Activated naive CD4-positive, alpha-beta T cell treated with anti-CD3 and anti-CD28 coated beads, Interleukin-2, amount 10 ng/mL, durations not matched to agents 7 days and 5 days (primary cell): ENCODE measurements around the gene GSDME.
"Not testable (repeated sequence)": the region's sequence is repeated elsewhere in the genome, so short reads cannot be mapped to it uniquely, and the experiment has no call there.

ENCODE experiments used
- CTCF ChIA-PET: fragments of 350-600 bp; sonication (Branson Sonifier 250); formaldehyde crosslinking; loops from one replicate; lab custom pipeline; 2021; ENCODE audit warnings: antibody characterized with exemption; lab: Charles Lee
- DNase-seq: peaks from one replicate; pipeline ENCODE4 v3.0.0-alpha.2; 2020
- H3K27ac Mint-ChIP-seq: one replicate; pipeline ENCODE4 v1.8.0; 2021; ENCODE audit warnings: mild to moderate bottlenecking, moderate library complexity, mixed read lengths
- H3K27me3 Mint-ChIP-seq: one replicate; pipeline ENCODE4 v1.8.0; 2021; ENCODE audit warnings: mild to moderate bottlenecking, mixed read lengths
- H3K36me3 Mint-ChIP-seq: one replicate; pipeline ENCODE4 v1.8.0; 2021; ENCODE audit warnings: mixed read lengths
- H3K4me1 Mint-ChIP-seq: one replicate; pipeline ENCODE4 v1.8.0; 2021; ENCODE audit warnings: mixed read lengths
- H3K4me3 Mint-ChIP-seq: one replicate; pipeline ENCODE4 v1.8.0; 2021; ENCODE audit warnings: mild to moderate bottlenecking, moderate library complexity, mixed read lengths
- H3K9me3 Mint-ChIP-seq: one replicate; pipeline ENCODE4 v1.8.0; 2021; ENCODE audit warnings: mixed read lengths

Gene GSDME

GRCh38 chr7:24757353-24758275, at the start of gene GSDME:
Gene GSDME, minus strand, starts transcription at chr7:24757464. Its CDS starts 7,690 bp downstream, at chr7:24749774.
- no peak within 1 kb of the TSS for H3K27ac Mint-ChIP-seq
- CTCF ChIA-PET, result interaction anchor here (1.1 kb wide), 1 partner anchor 222 kb away, joined by 3 read pairs; the partner anchor contains the start of gene OSBPL3
- peaks cover 64% of the 10 kb centered on the region for H3K27me3 Mint-ChIP-seq
- peaks cover 26% of the 10 kb centered on the region for H3K4me1 Mint-ChIP-seq
- no peaks in the 10 kb centered on the region for H3K9me3 Mint-ChIP-seq
- no peak for DNase-seq
- H3K4me3 Mint-ChIP-seq, result peak within 1 kb of the TSS; percentile 86
- H3K36me3 Mint-ChIP-seq, result no peaks in the 10 kb centered on the region

- no peak overlapping the region for H3K4me3 Mint-ChIP-seq
- H3K4me1 Mint-ChIP-seq, result peaks cover 13% of the 10 kb centered on the region
- H3K27ac Mint-ChIP-seq, result no peak overlapping the region
- H3K9me3 Mint-ChIP-seq, result peaks cover 4% of the 10 kb centered on the region
- no peaks in the 10 kb centered on the region for H3K27me3 Mint-ChIP-seq
- no peak for DNase-seq
- peaks cover 53% of the 10 kb centered on the region for H3K36me3 Mint-ChIP-seq
- CTCF ChIA-PET, result interaction anchor here (1.3 to 1.5 kb wide), 2 partner anchors 10 to 291 kb away, joined by 3 to 8 read pairs; no protein-coding TSS in a partner anchor
These were observed 45.0 kb upstream of the GSDME start for GRCh38 chr7:24802300-24802699.

GRCh38 chr7:24801883-24802282, 44.6 kb upstream of the GSDME start:
- Mint-ChIP-seq H3K27me3 (no peaks in the 10 kb centered on the region), H3K4me3 (no peak overlapping the region), H3K9me3 (peaks cover 4% of the 10 kb centered on the region), H3K36me3 (peaks cover 56% of the 10 kb centered on the region), H3K4me1 (peaks cover 13% of the 10 kb centered on the region), H3K27ac (no peak overlapping the region)
- CTCF ChIA-PET, result interaction anchor here (1.3 to 1.5 kb wide), 2 partner anchors 11 to 291 kb away, joined by 3 to 8 read pairs; no protein-coding TSS in a partner anchor
- no peak for DNase-seq

GRCh38 chr7:24800667-24801066, 43.4 kb upstream of the GSDME start:
- peak overlapping the region; percentile 63 for H3K27ac Mint-ChIP-seq
- H3K4me3 Mint-ChIP-seq, result no peak overlapping the region
- DNase-seq, result no peak
- peaks cover 56% of the 10 kb centered on the region for H3K36me3 Mint-ChIP-seq
- peaks cover 4% of the 10 kb centered on the region for H3K9me3 Mint-ChIP-seq
- no peaks in the 10 kb centered on the region for H3K27me3 Mint-ChIP-seq
- CTCF ChIA-PET, result interaction anchor here (0.6 to 2.5 kb wide), 3 partner anchors 11 to 292 kb away, joined by 3 to 8 read pairs (median 3); no protein-coding TSS in a partner anchor
- peaks cover 14% of the 10 kb centered on the region for H3K4me1 Mint-ChIP-seq

GRCh38 chr7:24800073-24800472, 42.8 kb upstream of the GSDME start:
- peaks cover 15% of the 10 kb centered on the region for H3K4me1 Mint-ChIP-seq
- no peak overlapping the region for H3K27ac Mint-ChIP-seq

GRCh38 chr7:24799506-24799905, 42.2 kb upstream of the GSDME start:
- DNase-seq, result no peak
- no peaks in the 10 kb centered on the region for H3K27me3 Mint-ChIP-seq
- H3K9me3 Mint-ChIP-seq, result peaks cover 4% of the 10 kb centered on the region
- H3K4me1 Mint-ChIP-seq, result peaks cover 21% of the 10 kb centered on the region
- CTCF ChIA-PET, result interaction anchor here (2.5 kb wide), 1 partner anchor 13 kb away, joined by 8 read pairs; no protein-coding TSS in a partner anchor
- no peak overlapping the region for H3K4me3 Mint-ChIP-seq
- H3K27ac Mint-ChIP-seq, result no peak overlapping the region
- H3K36me3 Mint-ChIP-seq, result peaks cover 63% of the 10 kb centered on the region

More at GRCh38 chr7:24800073-24800472, 42.8 kb upstream of the GSDME start:
- H3K36me3 Mint-ChIP-seq, result peaks cover 60% of the 10 kb centered on the region
- H3K27me3 Mint-ChIP-seq, result no peaks in the 10 kb centered on the region
- H3K4me3 Mint-ChIP-seq, result no peak overlapping the region
- H3K9me3 Mint-ChIP-seq, result peaks cover 4% of the 10 kb centered on the region
- no peak for DNase-seq
- CTCF ChIA-PET, result interaction anchor here (2.5 kb wide), 1 partner anchor 12 kb away, joined by 8 read pairs; no protein-coding TSS in a partner anchor

GRCh38 chr7:24798261-24798660, 41.0 kb upstream of the GSDME start:
- Mint-ChIP-seq H3K4me1 (peaks cover 29% of the 10 kb centered on the region), H3K4me3 (no peak overlapping the region), H3K27ac (no peak overlapping the region), H3K27me3 (no peaks in the 10 kb centered on the region), H3K36me3 (peaks cover 55% of the 10 kb centered on the region), H3K9me3 (peaks cover 4% of the 10 kb centered on the region)
- CTCF ChIA-PET, result no interaction called here
- DNase-seq, result no peak

GRCh38 chr7:24797270-24797669, 40.0 kb upstream of the GSDME start:
- DNase-seq, result no peak
- H3K9me3 Mint-ChIP-seq, result peaks cover 4% of the 10 kb centered on the region
- no peak overlapping the region for H3K27ac Mint-ChIP-seq
- CTCF ChIA-PET, result no interaction called here
- no peaks in the 10 kb centered on the region for H3K27me3 Mint-ChIP-seq
- H3K4me3 Mint-ChIP-seq, result no peak overlapping the region
- peaks cover 29% of the 10 kb centered on the region for H3K4me1 Mint-ChIP-seq
- H3K36me3 Mint-ChIP-seq, result peaks cover 50% of the 10 kb centered on the region

- H3K9me3 Mint-ChIP-seq, result no peaks in the 10 kb centered on the region
- H3K27ac Mint-ChIP-seq, result no peak overlapping the region
- no peaks in the 10 kb centered on the region for H3K27me3 Mint-ChIP-seq
- H3K36me3 Mint-ChIP-seq, result peaks cover 34% of the 10 kb centered on the region
- no peak overlapping the region for H3K4me3 Mint-ChIP-seq
- H3K4me1 Mint-ChIP-seq, result peaks cover 17% of the 10 kb centered on the region
- CTCF ChIA-PET, result no interaction called here
- DNase-seq, result no peak
These were observed 38.1 kb upstream of the GSDME start for GRCh38 chr7:24795407-24795767.

GRCh38 chr7:24794751-24795406, 37.6 kb upstream of the GSDME start:
- H3K27me3 Mint-ChIP-seq, H3K9me3 Mint-ChIP-seq, H3K4me3 Mint-ChIP-seq, DNase-seq: not testable (repeated sequence)
- H3K4me1 Mint-ChIP-seq, result peaks cover 16% of the 10 kb centered on the region
- CTCF ChIA-PET, result interaction anchor here (1.0 kb wide), 1 partner anchor 17 kb away, joined by 3 read pairs; no protein-coding TSS in a partner anchor
- peaks cover 34% of the 10 kb centered on the region for H3K36me3 Mint-ChIP-seq
- peak overlapping the region; percentile 21 for H3K27ac Mint-ChIP-seq

- CTCF ChIA-PET, result interaction anchor here (1.0 kb wide), 1 partner anchor 18 kb away, joined by 3 read pairs; no protein-coding TSS in a partner anchor
- H3K4me1 Mint-ChIP-seq, result peaks cover 16% of the 10 kb centered on the region
- DNase-seq, result no peak
- H3K36me3 Mint-ChIP-seq, result peaks cover 31% of the 10 kb centered on the region
- no peaks in the 10 kb centered on the region for H3K27me3 Mint-ChIP-seq
- peak overlapping the region; percentile 21 for H3K27ac Mint-ChIP-seq
- no peak overlapping the region for H3K4me3 Mint-ChIP-seq
- H3K9me3 Mint-ChIP-seq, result peaks cover 2% of the 10 kb centered on the region
These were observed 36.9 kb upstream of the GSDME start for GRCh38 chr7:24793982-24794648.

- peaks cover 2% of the 10 kb centered on the region for H3K9me3 Mint-ChIP-seq
- peaks cover 4% of the 10 kb centered on the region for H3K4me1 Mint-ChIP-seq
- no peaks in the 10 kb centered on the region for H3K27me3 Mint-ChIP-seq
- CTCF ChIA-PET, result interaction anchor here (0.7 kb wide), 1 partner anchor 58 kb away, joined by 3 read pairs; no protein-coding TSS in a partner anchor
- H3K36me3 Mint-ChIP-seq, result peaks cover 6% of the 10 kb centered on the region
- DNase-seq, result no peak
- H3K27ac Mint-ChIP-seq, result no peak overlapping the region
- H3K4me3 Mint-ChIP-seq, result no peak overlapping the region
These were observed 31.8 kb upstream of the GSDME start for GRCh38 chr7:24788961-24789576.

- CTCF ChIA-PET, result interaction anchor here (0.6 to 0.7 kb wide), 2 partner anchors 57 to 84 kb away, joined by 3 to 4 read pairs; no protein-coding TSS in a partner anchor
- Mint-ChIP-seq H3K27ac (no peak overlapping the region), H3K4me1 (no peaks in the 10 kb centered on the region), H3K4me3 (no peak overlapping the region), H3K36me3 (peaks cover 10% of the 10 kb centered on the region), H3K27me3 (no peaks in the 10 kb centered on the region), H3K9me3 (peaks cover 4% of the 10 kb centered on the region)
- no peak for DNase-seq
These were observed 30.8 kb upstream of the GSDME start for GRCh38 chr7:24788075-24788474.
